Measurements from ENCODE around the gene PDHB. TPM values are rescaled to one million over a fixed set of nuclear protein-coding genes. Genes with fewer than 3 reads are reported as not detected.

PDHB gene
- total RNA-seq, 1 donor from 2014 or later: 67.6 TPM

DNA sequence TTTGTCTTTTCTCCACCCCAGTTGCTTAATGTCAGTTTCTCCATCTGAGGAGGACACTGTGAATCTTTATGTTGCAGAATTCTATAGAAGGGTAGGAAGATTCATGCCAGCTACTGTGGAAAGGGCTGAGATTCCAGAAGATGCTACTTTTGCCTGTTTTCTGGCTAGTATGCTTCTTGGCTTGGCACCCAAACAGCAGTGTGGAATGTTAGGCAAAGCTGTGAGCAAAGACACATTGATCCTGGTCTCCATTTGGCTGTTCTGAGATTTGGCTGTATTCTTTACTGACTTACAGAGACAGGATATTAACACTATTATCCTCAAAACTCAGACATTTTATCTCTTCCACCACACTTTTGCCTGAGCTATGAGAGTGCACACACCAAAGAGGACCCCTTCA, 39.3 kb downstream of the PDHB start:
- Mint-ChIP-seq H3K27me3 (ENCODE audit: unreplicated experiment) (no peaks in the 10 kb centered on the region), H3K9me3 (ENCODE audit: unreplicated experiment) (no peaks in the 10 kb centered on the region), H3K4me3 (ENCODE audit: unreplicated experiment) (no peak overlapping the region)

DNA sequence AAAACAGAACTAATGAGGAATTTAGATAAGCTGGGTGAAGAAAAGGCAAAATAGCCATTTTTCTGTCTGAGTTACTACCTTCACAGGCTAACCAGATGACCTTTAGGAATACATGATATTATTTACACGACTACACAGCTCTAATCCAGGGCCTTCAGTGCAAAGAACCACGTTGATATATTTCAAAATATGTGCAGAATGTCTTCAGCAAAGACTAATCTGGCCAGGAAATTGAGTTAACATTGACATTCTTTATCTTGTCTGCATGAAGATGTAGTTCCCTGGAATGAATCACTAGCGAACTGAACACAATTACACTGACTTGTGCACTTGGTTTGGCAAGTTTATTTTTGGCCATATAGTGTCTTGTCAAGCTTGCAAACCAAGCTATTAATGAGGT, 41.5 kb downstream of the PDHB start:
- Mint-ChIP-seq H3K27ac (ENCODE audit: unreplicated experiment) (no peak overlapping the region), H3K4me3 (ENCODE audit: unreplicated experiment) (no peak overlapping the region), H3K27me3 (ENCODE audit: unreplicated experiment) (peaks cover 2% of the 10 kb centered on the region), H3K4me1 (ENCODE audit: low read depth, unreplicated experiment) (peaks cover 14% of the 10 kb centered on the region), H3K36me3 (ENCODE audit: unreplicated experiment) (no peaks in the 10 kb centered on the region), H3K9me3 (ENCODE audit: unreplicated experiment) (no peaks in the 10 kb centered on the region)
- TF ChIP-seq, protein P1, sequence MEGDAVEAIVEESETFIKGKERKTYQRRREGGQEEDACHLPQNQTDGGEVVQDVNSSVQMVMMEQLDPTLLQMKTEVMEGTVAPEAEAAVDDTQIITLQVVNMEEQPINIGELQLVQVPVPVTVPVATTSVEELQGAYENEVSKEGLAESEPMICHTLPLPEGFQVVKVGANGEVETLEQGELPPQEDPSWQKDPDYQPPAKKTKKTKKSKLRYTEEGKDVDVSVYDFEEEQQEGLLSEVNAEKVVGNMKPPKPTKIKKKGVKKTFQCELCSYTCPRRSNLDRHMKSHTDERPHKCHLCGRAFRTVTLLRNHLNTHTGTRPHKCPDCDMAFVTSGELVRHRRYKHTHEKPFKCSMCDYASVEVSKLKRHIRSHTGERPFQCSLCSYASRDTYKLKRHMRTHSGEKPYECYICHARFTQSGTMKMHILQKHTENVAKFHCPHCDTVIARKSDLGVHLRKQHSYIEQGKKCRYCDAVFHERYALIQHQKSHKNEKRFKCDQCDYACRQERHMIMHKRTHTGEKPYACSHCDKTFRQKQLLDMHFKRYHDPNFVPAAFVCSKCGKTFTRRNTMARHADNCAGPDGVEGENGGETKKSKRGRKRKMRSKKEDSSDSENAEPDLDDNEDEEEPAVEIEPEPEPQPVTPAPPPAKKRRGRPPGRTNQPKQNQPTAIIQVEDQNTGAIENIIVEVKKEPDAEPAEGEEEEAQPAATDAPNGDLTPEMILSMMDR (IDR thresholded peaks at IDR 0.05; ENCODE audit: partially characterized antibody, unreplicated experiment): no peak
- no peak for DNase-seq

More for the DNA sequence above, 39.3 kb downstream of the PDHB start:
- no peak for DNase-seq
- H3K36me3 Mint-ChIP-seq (ENCODE audit: unreplicated experiment): no peaks in the 10 kb centered on the region
- no peak overlapping the region for H3K27ac Mint-ChIP-seq (ENCODE audit: unreplicated experiment)
- H3K4me1 Mint-ChIP-seq (ENCODE audit: low read depth, unreplicated experiment): no peaks in the 10 kb centered on the region
- TF ChIP-seq, protein P1 (IDR thresholded peaks at IDR 0.05; ENCODE audit: partially characterized antibody, unreplicated experiment): no peak

DNA sequence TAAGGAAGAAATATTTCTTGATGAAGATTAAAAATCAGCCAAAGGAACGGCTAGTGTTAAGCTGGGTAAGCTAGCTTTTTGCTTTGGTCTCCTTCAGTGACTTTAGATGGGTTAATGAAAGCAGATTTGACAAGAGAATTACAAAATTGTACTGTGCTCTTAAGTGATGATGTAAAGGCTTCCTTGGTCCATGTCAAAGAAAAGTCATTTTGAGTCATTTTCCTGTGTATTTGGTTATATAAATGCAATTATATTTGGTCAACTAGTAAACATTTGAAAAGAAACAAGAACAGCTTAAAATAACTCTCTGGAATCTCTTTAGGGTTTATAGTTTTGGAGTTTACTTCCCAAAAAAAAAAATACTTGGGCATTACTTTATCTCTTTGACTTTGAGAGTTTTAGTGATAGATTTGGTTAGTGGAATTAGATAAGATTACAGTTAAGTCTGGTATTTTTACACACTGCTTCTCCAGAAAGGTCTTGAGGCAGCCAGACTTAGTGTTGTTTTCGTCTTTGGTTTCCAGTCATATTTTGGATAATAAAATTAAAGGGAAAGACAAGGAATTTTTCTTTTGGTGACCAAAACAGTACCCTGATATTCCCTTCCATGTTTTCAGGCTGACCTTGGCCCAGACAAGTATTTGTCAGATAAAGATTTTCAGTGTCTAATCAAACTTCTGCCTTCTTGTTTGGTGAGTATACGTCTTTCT, 42.3 kb downstream of the PDHB start:
- TF ChIP-seq, protein P1 (IDR thresholded peaks at IDR 0.05; ENCODE audit: partially characterized antibody, unreplicated experiment): no peak
- no peak for DNase-seq
- Mint-ChIP-seq H3K4me3 (ENCODE audit: unreplicated experiment) (no peak overlapping the region), H3K9me3 (ENCODE audit: unreplicated experiment) (no peaks in the 10 kb centered on the region), H3K27me3 (ENCODE audit: unreplicated experiment) (peaks cover 2% of the 10 kb centered on the region), H3K36me3 (ENCODE audit: unreplicated experiment) (no peaks in the 10 kb centered on the region), H3K4me1 (ENCODE audit: low read depth, unreplicated experiment) (peaks cover 16% of the 10 kb centered on the region), H3K27ac (ENCODE audit: unreplicated experiment) (no peak overlapping the region)

DNA sequence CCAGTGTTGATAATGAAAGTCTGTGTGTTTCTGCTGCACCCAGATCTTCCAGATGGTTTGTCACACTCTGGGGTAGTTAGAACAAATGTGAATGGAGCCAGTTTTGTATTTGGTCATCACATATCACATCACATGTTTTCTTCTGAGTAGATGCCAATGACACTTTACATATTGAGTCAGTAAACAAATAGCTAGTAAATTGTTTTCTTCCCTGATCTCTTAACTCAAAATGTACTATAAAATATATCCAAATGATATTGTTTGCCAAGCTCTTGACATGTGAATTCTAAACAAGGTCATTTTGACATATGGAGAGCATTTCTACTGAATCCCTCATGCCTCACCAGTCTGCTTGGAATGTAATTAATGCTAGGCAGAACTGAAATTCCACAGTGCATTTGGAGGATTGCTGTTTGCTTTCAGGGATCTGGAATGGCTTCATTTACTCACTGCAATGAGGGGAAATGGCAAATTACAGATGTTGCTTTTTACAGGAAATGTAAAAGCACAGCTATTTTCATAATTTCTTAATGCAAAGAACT, 45.0 kb downstream of the PDHB start:
- Mint-ChIP-seq H3K4me1 (ENCODE audit: low read depth, unreplicated experiment) (peaks cover 26% of the 10 kb centered on the region), H3K27me3 (ENCODE audit: unreplicated experiment) (peaks cover 2% of the 10 kb centered on the region), H3K4me3 (ENCODE audit: unreplicated experiment) (no peak overlapping the region), H3K9me3 (ENCODE audit: unreplicated experiment) (no peaks in the 10 kb centered on the region), H3K36me3 (ENCODE audit: unreplicated experiment) (no peaks in the 10 kb centered on the region), H3K27ac (ENCODE audit: unreplicated experiment) (no peak overlapping the region)
- TF ChIP-seq, protein P1 (IDR thresholded peaks at IDR 0.05; ENCODE audit: partially characterized antibody, unreplicated experiment): no peak
- DNase-seq: no peak
